ENCODE results near the gene DDX51. TPM values are rescaled to one million over a fixed set of nuclear protein-coding genes. Genes with fewer than 3 reads are reported as not detected.

Gene DDX51, protein sequence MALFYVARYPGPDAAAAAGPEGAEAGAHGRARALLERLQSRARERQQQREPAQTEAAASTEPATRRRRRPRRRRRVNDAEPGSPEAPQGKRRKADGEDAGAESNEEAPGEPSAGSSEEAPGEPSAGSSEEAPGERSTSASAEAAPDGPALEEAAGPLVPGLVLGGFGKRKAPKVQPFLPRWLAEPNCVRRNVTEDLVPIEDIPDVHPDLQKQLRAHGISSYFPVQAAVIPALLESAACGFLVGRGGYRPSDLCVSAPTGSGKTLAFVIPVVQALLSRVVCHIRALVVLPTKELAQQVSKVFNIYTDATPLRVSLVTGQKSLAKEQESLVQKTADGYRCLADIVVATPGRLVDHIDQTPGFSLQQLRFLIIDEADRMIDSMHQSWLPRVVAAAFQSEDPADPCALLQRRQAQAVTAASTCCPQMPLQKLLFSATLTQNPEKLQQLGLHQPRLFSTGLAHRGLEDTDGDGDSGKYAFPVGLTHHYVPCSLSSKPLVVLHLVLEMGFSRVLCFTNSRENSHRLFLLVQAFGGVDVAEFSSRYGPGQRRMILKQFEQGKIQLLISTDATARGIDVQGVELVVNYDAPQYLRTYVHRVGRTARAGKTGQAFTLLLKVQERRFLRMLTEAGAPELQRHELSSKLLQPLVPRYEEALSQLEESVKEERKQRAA
- 15.3 TPM for polyA plus RNA-seq (2013, experiment 1 of 2; ENCODE audit: insufficient read length)
- 16.1 TPM for polyA plus RNA-seq (2013, experiment 2 of 2; ENCODE audit: insufficient read length)

DNA sequence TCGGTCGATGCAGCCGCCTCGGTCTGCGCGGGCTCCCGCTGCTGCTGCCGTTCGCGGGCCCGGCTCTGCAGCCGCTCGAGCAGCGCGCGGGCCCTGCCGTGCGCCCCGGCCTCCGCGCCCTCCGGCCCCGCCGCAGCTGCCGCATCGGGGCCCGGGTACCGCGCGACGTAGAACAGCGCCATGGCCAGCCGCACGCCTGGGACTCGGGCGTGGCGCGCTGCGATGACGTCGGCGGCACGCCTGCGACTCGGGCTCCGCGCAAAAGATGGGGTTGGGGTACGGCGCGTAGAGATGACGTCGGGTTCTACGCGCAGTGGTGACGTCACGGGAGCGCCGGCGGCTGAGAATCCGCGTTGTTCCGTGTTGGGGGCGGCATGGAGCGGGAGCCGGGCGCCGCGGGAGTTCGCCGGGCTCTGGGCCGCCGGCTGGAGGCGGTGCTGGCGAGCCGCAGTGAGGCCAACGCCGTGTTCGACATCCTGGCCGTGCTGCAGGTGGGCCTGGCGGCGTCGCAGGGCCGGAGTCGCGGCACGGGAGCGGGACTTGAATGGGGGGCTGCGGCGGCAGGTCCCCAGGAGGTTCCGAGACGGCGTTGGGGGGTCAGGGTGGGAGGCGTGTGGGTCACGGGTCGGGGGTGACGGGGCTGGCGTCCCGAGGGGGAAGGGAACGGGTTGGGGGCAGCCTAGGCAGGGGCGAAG is at the start of gene DDX51, which contains the start of gene NOC4L:
Gene DDX51 (minus strand): TSS at position 205 of the 695 bp plus-strand sequence. CDS start 23 bp downstream, at position 182.
Gene NOC4L (plus strand): TSS at position 343 of the 695 bp plus-strand sequence. CDS start 32 bp downstream, at position 375.
- DNase-seq = peak; percentile 94

DNA sequence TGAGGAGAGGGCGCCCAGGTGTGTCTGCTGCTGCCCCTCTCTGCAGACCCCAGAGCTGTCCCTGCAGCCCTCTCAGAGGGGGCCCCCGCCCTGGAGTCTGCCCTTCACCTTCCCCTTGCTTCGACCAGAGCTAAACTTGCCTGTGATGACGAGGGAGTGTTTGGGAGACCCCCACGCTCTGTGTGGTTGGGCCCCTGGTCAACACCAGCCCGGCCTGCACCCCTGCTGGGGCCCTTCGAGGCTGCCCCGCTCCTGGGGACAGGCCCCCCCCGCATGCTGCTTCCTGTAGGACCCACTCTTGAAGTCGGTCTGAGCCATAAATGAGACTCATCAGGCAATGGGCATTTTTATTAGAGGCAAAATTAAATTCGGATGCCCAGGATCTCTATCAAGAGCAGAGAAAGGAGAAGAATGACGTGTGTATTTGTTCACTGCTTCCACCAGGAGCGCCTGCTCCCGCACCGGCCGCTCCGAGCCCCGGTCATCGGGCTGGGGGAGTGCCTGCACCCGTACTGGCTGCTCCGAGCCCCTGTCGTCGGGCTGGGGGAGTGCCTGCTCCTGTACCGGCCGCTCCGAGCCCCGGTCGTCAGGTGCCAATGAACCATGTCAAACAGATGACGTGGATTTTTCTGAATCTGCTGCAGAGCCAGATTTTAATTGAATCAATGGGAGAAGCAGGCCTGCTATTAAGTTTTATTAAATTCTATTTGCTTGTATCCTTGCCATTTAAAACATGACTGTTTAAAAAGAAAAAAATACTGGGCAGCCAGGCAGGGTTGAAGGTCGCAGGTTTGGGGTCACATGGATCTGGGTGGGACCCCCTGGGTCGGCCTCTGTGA is 47.8 kb upstream of the DDX51 start:
- no peak for DNase-seq

DNA sequence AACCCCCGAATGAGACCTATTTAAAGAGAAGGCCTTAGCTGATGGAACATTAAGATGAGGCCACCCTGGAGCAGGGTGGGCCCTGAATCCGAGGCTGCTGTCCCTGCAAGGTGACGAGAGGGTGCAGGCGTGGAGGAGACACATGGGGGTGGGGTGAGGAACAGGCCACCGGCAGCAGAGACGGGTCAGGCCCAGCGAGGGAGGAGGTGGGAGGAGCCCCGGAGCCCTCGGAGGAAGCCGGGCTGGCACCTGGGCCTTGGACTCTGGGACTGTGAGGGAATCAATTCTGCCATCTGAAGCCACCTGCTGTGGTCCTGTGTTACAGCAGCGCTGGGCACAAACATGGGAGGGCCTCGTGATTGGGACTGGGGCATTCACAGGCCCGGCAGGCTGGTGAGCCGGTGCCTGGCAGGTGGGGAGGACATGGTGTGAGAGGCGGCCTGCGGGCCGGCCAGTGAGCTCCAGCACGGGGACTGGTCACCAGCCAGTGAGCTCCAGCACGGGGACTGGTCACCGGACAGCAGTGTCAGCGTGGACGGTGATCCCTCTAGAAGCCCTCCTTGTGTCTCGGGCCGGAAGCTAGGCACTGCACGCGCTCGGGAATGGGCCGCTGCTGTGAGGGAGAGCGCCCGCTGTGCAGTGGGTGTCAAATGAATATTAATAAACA is 46.8 kb upstream of the DDX51 start:
- no peak for DNase-seq

DNA sequence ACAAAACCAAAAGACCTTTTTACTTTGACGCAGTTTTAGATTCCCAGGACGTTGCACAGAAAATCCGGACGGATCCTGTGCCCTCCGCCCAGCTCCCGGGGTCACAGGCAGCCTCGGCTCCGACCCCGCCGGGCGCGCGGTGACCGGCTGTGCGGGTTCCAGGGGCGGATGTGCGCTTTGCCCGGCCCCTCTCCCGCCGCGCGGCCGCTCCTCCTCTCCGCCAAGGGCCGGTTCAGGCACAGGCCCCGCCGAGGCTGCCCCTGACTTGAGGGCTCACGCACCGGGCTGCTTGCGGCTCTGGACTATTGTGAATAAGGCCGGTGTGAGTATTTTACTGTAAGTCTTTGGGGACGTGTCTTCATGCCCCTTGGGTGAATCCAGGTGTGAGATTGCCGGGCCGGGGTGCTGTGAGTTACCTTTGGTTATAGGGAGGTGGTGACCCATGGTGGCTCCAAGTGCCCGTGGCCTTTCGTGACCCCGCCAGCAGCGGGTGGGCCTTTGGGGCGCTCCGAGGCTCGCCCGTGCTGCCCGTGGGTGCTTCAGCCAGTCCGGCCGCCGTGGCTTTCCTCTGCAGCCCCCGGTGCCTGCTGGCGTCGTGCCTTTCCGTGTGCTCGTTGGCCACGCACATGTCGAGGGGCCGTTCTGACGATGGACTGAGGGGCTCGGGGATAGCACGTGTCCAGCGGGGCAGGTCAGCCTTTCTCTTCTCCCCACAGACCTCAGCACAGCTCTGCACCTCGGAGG is 46.1 kb upstream of the DDX51 start:
- no peak for DNase-seq

DNA sequence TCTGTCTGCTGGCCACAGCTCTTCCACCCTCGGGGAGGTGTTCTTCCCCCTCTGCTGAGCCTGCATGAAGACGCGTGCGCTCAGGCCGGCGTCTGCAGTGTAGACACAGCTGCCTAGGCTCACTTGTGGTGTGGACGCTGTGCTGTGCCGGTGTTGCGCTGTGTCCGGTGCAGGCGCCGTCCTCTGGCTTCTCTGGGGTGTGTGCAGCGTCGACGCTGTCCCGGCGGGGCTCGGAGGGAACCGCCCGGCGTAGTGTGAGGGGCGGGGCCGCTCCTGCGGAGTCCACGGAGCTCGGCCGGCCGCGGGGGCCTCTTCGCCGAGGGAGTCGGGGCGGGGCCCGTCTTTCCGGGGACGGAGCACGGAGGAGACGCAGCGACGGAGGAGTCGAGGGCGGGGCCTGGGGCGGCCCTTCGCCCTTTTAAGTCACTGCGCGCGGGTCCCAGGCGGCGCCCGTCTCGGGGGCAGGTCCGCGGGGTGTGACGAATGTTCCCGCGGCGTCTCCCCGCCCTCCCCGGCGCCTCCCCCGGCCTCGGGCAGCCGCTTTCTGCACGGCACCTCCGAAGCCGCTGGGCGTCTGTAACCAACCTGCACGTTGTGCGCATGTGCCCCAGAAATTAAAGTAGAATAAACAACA is 45.4 kb upstream of the DDX51 start:
- DNase-seq = peak; percentile 82

DNA sequence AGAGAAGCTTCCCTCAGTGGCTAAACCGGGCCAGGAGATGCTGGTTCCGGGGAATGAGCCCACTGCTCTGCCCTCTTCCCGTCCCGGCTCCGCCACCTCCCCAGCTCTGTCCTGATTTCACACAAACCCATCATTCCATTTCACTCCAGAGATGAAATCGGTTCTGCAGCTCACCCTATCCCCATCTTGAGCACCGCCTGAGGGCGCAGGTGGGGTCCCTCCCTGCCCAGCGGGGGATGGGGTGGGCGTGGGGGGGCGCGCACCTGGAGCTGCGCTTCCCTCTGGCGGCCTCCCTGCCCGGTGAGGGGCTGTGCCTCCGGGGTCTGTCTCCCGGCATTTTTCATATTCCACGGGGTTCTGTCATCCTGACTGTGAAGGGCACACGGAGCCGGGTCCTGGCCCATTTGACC is 44.8 kb upstream of the DDX51 start:
- no peak for DNase-seq

DNA sequence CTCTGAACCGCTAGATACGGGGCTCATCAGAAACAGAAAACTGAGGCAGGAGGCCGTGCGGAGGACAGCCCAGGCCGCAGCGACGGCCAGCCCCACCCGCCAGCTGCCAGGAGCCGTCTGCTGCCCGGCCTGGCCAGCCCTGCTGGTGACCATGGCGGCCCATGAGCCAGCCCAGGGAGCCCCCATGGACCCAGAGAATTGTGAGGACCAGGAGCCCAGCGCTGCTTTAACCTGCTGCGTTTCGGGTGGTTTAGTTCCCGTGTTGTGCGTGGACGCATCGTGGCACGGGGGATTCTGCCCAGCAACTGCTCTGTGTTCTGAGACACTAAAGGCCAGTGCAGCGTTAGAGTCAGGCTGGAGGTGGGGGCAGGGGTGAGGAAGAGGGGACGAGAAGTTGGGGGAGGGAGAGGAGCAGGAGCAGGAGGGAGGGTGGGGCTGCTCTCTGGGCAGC is 44.4 kb upstream of the DDX51 start:
- no peak for DNase-seq

DNA sequence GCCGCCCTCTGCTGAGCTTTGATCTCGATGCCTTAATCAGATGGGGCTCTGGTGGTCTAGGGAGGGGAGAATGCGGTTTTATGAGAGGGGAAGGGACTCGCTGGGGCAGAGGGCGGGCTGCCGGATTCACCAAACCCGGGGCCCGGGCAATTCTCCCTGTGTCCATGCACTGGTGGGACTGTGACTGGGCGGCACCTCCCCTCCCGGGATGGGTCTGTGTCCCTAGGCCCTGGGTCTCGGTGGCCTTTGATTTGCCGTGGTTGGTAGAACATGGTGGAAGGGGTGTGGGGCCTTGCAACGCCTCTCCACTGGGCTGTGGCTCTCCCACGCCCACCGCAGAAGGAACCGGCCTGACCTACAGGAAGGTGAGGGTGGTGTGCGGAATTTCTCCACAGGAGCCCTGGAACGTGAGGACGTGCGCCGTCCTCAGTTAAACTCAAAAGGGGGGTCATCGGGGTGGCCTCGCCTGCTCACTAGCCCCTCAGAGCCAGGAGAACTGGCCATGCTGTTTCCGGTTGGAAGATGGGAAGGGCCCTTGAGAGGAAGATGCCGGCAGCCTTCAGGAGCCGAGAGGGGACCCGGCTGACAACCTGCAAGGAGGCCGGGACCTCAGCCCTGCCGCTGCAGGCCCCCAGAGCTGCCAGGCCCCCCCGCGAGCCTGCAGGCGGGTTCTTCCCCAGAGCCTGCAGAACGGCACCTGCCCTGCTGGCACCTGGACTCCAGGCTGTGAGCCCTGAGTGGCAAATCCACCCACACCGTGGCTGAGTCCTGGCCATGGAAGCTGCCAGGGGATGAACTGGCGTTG is 43.7 kb upstream of the DDX51 start:
- DNase-seq = no peak

DNA sequence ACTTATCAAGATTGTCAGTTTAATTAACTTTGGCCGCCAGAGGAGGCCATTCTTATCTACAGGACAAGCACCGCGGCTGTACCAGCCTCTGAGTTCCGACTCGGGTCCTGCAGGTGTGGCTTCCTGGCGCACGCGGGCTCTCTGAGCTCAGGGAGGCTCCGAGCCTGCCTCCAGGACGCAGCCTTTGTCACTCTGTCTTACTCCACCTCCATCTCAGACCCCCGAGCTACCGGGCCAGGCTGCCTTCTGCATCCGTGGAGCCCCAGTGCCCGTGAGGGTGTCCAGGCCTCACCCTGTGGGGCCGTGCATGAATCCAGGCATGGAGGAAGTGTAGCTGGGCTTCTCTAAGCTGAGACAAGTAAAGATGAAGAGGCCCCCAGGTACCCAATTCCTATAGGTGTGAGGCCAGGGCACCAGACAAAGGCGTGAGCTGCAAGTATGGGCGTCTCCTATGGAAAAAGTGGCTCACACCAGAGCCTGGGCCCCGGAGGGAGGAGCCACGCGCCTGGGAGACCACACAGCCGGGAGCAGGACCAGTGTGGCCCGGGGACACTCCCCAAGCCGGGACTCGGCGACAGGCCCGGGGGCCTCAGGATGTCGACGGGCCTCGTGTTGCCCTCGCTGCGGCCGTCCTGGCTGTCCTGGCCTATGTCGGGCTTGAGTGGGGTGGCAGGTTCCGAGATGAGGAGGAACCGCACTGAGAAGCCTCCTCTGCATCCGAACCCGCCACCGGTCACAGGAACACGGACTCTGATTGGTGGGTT is 42.9 kb upstream of the DDX51 start:
- DNase-seq = no peak

DNA sequence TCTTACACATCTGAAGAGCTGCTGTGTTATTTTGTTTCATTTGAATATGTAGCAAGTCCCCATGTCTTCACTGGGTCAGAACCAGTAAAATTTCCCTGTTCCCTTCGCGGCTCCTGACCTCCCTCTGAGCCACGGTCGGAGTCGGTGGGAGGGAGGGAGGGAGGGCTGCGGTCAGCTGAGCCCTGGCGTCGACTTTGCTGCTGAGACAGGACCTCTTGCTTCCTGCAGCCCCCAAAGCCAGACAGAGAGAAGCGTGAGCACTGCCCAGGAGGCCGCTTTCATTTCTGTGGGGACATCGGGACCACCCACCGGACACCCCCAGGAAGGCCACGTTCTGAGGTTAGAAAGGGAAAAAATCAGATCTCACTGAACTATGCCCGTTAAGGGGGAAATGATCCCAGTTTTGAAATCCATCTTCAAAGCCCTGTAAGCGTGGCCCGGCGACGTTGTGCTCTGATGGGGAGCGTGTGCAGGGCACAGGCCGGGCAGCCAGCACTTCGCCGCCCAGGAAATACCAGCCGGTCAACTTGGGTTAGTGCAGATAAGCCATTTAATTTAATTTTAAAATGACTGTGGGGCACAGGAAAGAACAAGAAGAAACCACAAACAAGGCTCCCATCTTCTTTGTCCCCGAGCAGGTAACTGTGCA is 42.2 kb upstream of the DDX51 start:
- DNase-seq = no peak

DNA sequence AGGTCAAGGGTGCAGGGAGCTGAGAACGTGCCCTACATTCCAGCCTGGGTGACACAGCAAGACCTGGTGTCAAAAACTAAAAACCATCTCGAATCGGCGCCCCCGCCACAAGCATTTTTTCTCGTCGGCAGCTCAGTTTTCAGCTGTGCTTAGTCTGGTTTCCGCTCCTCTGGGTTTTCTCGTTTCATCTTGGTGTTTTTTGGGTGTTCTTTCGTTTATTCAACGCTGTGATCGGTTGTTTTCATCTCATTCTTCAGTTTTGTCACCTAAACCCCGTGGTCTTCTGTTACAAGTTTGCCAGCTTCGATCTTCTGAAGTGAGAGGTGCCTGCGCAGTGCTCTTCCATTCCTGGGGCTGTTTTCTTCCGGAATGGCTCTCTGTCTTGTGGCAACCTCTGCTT is 41.6 kb upstream of the DDX51 start:
- DNase-seq = no peak

DNA sequence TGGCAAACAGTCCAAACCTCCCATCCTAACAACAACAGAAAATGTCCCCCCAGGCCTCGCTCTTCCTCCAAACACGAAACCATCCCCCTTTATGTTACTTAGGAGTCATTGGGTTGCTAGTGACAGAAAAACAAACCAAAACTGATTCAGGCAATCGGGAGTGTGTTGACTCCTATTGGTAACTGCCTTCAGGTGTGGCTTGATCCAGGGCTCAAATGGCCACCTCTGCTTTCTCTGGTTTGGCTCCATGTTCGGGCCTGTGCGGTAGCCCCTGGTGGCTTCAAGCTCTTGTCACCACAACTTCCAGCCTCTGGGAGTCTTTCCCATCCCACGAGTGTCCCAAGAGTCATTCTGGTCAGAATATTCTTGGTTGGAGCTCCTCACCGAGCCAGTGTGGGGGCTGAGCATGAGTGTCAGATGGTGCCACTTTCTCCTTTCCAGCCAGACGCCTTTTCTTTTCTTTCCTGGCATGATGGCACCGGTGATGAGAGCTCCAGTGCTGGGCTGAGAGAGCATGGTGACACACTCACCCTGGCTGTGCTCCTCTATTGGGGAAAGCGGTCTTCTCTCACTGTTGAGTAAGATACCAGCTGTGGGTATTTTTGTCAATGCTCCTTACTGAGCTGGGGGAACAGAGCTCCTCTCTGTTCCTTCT is 38.7 kb upstream of the DDX51 start:
- no peak for DNase-seq

DNA sequence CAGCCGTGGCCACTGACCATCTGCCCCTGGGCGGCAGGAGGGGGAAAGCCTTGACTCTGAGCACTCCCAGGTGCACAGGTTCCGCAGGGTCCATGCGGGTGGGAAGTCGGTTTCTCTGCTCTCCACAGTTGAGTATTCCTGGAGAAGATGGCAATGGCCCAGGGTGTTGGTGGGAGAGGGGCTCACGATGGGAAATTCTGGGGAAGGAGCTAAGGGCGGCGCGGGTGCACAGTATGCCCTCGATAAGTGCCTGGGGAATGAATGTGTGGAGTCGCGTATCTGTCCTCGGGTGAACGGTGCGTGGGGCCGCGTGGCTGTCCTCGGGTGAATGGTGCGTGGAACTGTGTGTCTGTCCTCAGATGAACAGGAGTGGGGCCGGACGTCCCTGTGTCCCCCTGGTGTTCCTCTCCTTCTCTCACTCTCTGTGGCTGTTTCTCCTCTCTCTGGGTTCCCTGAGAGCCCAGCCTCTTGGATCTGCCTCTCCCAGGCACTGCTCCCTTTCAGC is 38.1 kb upstream of the DDX51 start:
- DNase-seq = no peak

DNA sequence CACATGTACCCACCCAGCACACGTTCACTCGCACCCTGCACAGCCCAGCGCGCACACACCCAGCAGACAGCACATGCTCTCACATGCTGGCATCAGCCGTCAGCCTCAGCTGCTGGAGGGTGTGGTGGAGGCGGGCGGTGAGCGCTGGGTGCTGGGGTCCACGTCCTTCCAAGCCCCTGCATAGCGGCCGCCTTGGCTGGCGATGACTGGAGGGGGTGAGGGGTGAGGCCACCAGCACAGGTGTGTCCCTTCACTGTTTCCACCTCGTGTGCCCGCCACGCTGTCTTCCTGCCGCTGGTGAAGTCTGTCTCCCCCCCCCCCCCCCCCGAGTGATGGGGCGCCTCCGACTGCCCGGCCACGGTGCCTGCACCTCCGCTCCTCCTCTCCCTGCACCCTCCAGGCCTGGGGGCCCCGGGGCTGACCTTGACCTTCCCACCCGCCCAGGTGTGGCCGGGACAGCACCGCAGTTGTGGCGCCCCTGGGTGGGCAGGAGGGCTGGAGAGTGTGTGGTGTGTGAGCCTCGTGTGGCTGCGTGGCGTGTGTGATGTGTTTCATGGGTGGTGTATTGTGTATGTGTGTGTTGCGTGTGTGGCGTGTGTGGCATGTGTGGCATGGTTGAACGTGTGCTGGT is 37.6 kb upstream of the DDX51 start:
- no peak for DNase-seq

DNA sequence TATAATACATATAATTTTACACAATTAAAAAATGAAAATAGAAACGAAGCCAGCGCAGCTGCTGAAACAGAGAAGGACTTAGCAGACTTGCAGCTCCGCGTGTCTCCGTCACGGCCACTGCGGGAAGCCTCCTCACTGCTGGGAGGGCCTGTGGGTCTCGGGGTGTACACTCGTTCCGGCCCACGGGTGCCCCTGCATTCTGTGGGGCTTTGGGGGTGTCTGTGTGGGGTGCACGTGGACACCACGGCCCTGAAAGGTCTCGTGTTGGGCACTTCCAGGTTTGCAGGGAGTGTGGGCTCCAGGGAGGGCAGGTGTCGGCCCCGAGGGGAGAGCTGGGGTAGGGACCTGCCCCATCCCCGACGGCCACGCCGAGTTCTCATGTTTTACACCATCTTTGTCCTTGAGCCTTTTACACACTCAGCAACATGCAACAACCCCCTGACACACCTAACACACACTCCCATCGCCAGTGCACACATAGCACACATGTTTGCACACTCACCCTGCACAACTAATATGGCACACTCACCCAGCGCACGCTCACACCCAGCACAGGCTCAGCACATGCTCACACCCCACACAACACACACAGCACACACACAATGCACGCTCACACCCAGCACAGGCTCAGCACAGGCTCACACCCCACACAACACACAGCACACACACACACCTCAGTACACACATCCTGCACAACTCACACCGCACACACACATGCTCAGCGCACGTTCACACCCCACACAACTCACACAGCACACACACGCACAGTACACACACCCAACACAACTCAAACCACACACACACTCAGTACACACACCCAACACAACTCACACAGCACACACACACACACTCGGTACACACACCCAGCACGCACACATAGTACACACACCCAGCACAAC is 36.8 kb upstream of the DDX51 start:
- no peak for DNase-seq
